GM18519 (cell line): ENCODE measurements around the gene RIMBP2.

Experiments
- ATAC-seq: cut with Tn5 transposase; IDR thresholded peaks from one replicate; pipeline ENCODE4 v1.9.1; 2021; ENCODE audit warnings: mild to moderate bottlenecking, moderate library complexity; ENCODE audit not compliant: unreplicated experiment, low FRiP score

RIMBP2 gene

DNA sequence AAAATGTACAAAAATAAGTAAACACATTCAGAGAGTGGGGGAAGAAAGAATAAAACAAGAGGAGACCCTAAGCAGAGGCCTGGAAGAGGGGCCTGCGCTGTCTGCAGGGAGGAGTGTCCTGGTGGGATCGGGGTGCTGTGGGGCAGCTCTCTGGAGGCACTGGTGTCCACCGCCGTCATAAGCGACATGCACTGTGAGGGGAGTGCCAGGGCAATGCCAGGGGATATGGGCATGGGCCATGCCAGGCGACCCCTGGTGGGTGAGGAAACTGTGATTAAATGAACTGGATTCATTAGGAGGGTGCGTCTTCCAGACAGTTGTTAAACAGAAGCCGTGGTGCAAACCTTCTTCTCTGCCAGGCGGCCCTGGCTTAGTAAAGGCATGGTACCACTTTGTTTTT lies 261.8 kb downstream of the RIMBP2 start:
- ATAC-seq = no peak

DNA sequence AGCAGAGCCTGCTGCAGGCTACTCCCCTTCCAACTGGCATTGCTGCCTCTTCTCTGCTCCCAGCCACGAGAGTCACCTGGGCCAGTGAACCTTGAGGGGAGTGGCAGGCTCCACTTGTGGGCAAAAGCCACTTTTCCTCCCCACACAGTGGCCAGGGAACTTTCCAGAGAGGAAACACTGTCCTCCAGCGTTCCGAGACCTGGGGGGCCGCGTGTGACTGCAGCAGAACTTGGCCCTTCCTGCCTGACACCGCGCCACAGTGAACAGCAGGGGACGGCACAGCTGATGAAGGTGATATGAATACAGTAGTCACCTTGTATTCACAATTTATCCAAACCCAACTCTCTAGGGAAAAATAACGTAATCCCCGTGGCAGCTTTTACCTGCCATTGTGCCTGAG lies 263.6 kb downstream of the RIMBP2 start:
- ATAC-seq = no peak

DNA sequence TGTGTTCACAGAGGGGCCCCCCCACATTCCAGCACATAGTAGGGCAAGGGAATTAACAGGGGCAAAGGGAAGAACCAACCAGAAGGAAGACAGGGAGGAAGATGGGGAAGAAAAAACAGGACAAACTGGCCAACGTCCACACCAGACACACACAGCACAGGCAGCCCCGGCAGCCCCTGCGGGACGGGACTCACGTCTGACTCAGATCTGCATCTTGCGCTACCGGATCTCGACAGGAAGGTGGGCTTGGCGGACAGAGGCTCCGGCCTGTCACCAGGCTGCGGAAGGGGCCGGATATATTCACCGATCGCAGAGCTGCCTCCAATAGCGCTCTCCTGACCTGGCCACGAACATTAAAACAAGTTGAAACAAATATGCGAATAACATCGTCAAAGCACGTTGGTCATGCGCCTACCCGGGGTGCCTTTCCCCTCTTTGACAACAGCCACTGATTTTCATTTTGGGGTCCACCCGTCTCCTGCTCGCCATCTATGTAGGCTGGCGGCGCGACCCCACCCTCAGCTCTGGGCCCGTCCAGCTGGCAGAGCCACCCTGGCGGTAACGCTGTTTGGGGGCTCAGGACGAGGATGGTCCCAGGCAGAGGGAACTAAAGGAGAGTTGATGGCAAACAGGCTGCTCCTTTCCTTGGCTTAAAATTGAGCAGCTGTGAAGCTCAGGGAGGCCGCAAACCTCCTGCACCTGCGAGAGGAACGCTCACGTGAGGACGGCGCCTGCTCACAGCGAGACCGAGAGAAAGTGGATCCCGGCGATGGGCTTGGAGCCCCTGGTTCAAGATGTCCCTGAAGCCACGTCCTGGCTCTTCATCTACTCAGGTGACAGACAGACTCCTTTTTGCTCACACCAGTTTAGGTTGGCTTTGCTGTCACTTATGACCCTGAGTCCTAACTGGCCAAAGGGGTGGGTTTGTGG lies 264.8 kb downstream of the RIMBP2 start:
- ATAC-seq = no peak

DNA sequence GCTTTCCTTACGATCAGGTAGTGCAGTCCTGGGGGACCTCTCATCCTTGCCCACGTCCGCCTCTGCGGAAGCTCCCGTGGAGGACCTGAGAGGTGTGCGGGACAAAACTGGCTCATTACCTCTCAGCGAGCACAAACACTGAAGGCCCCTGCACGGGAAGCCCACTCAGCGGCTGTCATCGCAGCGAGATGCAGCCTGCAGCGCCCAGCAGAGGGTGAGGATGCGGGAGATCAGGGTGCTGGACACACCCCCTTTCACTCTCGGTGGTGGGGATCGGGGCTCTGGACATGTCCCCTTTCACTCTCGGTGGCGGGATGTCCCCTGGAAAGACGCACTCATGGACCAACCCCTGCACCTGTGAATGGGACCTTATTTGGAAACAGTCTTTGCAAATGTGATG lies 266.8 kb downstream of the RIMBP2 start:
- ATAC-seq = no peak

DNA sequence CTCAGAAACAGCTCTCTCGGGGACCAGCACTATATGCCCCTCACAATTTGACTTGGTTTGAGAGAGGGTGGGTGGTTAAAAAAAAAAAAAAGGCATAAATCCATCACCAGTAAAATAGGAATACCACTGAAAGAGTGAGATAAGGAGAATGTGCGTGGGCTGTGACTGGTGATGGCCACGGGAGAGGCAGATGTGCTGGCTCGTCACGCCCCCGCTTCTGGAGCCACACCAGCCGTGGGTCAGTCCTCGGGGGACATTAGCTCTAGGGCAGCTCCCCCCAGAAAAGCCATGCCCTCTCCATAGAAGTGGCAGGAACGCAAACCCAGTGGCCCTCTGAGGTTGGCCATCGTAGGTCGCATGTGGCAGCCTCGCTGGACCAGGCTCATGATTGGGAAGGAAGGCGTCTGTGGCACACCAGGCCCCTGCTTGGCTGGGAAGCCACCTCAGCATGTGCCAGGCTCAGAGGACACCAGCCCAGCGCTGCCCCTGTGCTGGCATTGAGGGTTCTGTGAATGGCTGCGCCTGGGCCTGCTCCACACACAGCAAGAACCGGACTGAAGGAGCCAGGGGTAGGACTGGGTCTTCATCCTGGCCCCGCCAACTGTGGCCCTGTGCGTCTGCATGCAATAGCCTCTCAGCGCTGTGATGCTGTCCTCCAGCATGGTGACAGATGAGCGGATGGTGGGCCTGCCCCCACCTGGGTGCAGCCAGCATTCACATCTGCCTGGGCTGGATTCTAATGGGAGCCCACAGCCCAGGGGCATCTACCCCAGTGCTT lies 267.9 kb downstream of the RIMBP2 start:
- no peak for ATAC-seq

DNA sequence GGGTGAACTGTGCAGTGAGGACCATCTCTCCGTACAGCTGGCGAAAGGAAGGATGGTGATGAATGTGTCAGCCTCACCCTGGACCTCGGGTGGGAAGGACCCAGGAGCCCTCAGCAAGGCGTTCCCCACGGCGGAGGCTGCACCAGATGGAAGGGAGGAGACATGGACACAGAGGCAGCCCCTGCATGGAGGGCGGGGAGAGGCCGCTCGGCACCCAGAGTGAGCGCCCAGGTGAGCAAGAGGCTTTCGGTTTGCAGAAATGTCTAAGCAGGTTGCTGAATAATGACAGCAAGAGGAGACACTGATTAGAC lies 268.5 kb downstream of the RIMBP2 start:
- ATAC-seq = no peak

- ATAC-seq = no peak
These were observed 269.0 kb downstream of the RIMBP2 start for GRCh38 chr12:130446846-130447654.

- no peak for ATAC-seq
These were observed 271.1 kb downstream of the RIMBP2 start for GRCh38 chr12:130444986-130445385.

DNA sequence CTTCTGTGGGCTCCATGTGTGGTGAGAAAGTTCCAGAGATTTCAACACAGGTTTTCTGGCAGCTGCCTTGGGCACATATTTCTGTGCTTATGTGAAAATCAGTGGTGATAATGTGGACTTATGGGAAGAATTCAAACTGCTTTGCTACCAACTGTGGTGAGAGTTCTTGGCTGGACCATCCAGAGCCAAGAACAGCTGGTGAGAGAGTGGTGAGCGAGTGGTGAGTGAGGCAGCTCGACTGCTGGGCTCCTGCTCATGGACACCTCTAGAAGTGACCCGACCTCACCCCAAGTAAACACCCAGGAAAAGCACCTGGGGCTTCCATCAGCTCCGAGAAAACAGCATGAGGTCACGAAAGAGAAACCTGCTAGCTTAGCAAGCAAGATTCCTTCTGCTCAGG lies 272.0 kb downstream of the RIMBP2 start:
- ATAC-seq = no peak

DNA sequence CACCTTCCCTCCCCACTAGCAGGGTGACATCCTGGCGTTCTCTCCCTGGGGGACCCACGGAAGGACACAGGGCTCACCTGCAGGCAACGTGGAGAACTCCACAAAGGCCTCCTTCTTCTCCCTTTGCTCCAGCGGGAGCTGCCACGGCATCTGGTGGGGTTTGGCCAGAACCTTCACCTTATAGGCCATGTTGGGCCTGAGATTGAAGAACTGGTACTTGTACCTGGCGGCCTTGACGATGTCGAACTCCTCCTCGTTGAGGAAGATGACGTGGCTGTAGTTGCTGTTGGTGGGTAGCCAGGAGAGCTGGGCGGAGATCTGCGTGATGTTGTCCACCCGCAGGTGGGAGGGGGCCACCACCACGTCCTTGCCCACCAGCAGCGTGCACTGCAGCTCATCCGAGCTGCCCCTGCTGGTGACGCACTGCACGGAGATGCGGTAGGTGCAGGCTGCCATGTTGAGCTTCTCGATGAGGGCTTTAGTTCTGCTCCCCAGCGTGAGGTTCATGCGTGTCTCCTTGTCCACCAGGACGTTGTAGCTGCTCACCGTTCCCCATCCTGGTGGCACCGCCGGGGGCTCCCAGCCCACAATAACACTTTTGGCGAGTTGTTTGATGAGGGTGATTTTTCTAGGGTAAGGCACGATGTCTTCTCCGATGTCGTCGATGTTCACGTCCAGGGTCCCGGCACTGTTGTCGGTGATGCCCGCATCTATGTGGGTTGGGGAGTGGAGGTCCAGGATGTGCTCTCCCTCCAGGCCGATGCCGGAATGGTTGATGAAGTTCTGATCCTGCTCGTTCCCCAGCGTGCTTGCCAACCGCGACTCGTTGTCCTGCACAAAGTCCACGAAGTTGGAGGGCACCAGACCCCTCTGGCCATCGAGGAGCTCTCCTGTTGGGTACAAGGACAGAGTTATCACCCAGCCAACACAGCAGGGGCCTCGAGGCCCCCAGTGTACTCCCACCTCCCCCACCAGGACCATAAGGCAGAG lies 274.0 kb downstream of the RIMBP2 start:
- no peak for ATAC-seq

DNA sequence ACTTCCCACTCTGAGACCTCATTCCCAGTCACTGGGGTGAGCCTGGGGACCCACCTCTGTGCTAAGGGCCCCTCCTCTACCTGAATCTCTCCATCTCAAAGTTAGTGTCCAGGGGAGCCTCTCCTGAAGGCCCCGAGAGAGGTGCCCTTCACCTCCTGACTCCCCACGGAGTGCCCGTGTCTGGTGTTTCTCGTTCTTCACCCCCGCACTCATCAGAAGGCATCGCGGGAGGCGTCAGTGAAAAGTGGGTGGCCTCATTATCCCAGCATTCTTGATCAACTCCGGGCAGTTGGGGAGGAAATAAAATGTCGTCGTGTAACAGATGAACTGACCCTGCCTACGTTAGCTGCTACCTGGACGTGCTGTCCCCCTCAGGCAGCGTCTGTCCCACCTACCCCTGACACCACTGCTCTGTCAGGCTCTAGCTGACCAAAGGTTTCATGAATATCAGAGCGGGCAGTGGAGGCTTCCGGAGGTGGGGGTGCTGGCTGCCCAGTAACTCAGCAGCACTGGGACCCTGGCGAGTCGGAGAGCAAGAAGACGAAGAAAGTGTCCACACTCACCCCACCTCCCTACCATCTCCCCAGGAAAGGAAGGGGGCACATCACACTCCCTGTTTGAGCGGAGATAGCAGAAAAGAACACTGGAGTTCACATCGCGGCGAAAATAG lies 275.6 kb downstream of the RIMBP2 start:
- no peak for ATAC-seq

- ATAC-seq = no peak
These were observed 276.8 kb downstream of the RIMBP2 start for GRCh38 chr12:130439250-130439649.

DNA sequence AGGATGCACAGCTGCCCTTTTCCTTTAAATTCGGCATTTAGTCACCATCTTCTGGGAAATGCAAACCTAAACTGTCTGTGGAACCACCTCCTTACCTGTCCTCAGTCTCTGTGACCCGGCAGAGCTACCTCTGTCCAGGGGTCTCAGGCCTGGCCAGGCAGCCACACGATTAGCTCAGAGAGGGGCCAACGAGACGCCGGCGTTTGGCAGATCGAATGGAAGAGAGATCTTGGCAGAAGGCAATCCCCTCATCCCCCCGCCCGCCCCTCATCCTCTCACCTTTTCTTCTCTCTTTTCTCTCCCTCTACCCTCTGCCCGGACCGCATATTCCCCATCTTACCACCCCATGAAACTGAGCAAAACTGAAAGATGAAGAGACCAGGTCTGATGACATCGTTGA lies 277.4 kb downstream of the RIMBP2 start:
- no peak for ATAC-seq

DNA sequence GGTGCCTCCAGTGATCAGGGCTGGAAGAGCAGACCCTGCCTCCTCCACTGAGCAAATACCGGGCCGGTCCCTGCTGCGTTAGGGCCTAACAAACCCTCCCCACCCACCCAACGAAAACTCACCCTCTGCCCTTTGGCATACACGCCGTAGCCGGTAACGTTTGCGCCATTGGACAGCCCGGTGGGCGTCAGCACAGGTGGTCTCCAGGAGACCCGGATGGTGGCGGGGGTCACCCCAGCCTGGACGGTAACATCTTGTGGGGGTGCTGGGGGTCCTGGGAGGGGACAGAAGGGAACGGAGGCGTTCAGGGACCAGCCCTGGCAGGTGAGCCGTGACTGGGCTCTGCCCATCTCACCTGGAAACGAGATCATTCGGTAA lies 277.9 kb downstream of the RIMBP2 start:
- ATAC-seq = no peak

- no peak for ATAC-seq
These were observed 278.4 kb downstream of the RIMBP2 start for GRCh38 chr12:130437555-130438242.

- ATAC-seq = no peak
These were observed 279.2 kb downstream of the RIMBP2 start for GRCh38 chr12:130436741-130437501.

- no peak for ATAC-seq
These were observed 280.3 kb downstream of the RIMBP2 start for GRCh38 chr12:130435826-130436225.

DNA sequence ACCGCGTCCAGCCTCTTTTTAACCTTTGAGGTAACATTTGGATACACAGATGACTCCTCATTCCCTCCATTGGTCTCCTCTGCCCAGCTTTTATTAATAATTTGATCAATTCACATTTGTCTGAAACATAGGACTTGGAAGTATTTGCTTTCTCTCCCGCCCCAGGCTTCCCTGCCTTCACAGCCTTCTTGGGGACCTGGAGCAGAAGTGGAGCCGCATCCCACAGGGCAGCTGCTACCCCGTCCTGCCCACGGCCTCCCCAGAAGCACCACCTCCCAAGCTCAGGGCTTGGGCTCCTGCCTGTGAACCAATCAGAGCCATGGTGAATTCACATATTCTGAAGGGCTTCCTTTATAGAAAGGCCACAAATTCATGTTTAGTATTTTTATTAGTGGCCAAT lies 280.8 kb downstream of the RIMBP2 start:
- ATAC-seq = no peak
